ENCODE results near the gene IL10RB.
"Not testable (repeated sequence)": the region's sequence is repeated elsewhere in the genome, so short reads cannot be mapped to it uniquely, and the experiment has no call there.

Gene IL10RB

DNA sequence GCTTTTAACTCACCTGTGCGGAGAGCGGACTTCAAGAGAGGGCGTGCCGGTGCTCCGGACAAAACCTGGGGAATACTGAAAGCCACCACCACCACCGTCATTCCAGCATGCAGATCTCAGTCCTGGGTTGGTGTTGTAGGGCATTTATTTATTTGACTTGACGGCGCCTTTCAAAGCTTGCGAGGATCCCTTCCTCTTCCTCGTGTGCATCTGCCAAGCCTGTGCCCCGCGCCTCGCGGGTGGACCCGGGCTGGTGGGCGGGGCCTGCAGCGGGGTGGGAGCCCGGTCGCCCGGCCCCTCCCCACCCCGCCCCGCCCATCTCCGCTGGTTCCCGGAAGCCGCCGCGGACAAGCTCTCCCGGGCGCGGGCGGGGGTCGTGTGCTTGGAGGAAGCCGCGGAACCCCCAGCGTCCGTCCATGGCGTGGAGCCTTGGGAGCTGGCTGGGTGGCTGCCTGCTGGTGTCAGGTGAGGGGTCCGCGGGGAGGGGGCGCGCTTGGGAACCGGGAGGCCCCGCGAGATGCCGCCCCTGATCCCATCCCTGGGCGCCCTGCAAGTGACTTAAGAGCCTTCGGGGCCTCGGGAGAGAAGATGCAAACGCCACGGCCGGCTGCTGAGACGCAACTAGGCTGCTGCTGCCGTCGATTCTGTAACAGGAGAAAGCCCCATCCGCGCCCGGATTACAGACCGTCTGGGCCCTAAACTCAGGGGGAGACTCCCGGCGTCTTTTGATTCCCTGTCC is at the start of gene IL10RB:
TSS of gene IL10RB (plus strand) at position 318 of the 739 bp plus-strand sequence. CDS start at position 417, 99 bp downstream.
- Mint-ChIP-seq H3K27ac (peak within 1 kb of the TSS; percentile 96), H3K4me3 (peak within 1 kb of the TSS; percentile 95), H3K4me1 (ENCODE audit: low read depth) (peaks cover 59% of the 10 kb centered on the region), H3K36me3 (ENCODE audit: low read depth) (peaks cover 56% of the 10 kb centered on the region), H3K27me3 (no peaks in the 10 kb centered on the region), H3K9me3 (no peaks in the 10 kb centered on the region)

DNA sequence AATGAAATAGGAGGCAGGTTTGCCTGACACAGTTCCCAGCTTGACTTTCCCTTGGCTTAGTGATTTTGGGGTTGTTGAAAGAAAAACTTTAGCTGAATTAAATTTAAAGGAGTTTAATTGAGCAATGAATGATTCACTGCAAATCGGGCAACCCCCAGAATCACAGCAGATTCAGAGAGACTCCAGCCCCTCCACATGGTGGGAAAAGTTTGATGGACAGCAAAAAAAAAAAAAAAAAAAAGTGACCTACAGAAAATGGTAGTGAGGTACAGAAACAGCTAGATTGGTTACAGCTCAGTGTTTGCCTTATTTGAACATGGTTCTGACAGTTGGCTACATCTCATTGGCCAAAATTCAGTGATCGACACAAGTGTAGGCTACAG is 49.0 kb upstream of the IL10RB start:
- no peaks in the 10 kb centered on the region for H3K27me3 Mint-ChIP-seq
- peaks cover 24% of the 10 kb centered on the region for H3K9me3 Mint-ChIP-seq
- peaks cover 74% of the 10 kb centered on the region for H3K4me1 Mint-ChIP-seq (ENCODE audit: low read depth)
- H3K27ac Mint-ChIP-seq, result no peak overlapping the region
- H3K36me3 Mint-ChIP-seq (ENCODE audit: low read depth), result peaks cover 17% of the 10 kb centered on the region
- H3K4me3 Mint-ChIP-seq, result no peak overlapping the region

DNA sequence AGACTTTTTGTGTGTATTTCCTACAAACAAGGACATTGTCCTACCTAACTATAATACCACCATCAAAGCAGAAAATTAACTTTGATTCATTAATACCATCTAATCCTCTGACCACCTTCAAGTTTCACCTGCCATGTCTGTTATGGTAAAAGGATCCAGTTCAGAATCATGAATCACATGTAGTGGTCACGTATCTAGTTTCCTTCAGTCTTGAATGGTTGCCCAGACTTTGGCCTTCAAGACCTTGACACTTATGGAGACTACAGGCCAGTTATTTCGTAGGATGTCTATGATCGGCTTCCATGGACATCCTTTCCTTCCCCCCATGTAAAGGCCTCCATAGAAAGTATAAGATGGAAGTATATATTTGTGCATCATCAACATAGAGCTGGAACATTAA is 46.9 kb upstream of the IL10RB start:
- Mint-ChIP-seq H3K27ac (no peak overlapping the region), H3K9me3 (peaks cover 29% of the 10 kb centered on the region), H3K36me3 (ENCODE audit: low read depth) (peaks cover 17% of the 10 kb centered on the region), H3K27me3 (no peaks in the 10 kb centered on the region), H3K4me1 (ENCODE audit: low read depth) (peaks cover 53% of the 10 kb centered on the region), H3K4me3 (no peak overlapping the region)

DNA sequence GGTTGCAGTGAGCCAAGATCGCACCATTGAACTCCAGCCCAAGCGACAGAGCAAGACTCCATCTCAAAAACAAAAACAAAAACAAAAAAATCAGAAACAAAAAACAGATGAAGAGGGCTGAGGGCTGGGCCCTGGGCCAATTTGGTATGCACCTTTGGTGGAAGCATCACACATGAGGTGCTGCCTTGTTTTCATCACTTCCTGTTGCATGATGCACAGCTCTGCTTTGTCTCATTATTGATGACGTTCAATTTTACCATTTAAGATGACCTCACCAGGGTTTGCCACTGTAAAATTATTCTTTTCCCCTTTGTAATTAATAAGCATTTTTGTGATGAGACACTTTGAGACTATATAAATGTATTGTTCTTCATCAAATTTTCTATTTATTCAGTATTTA is 46.2 kb upstream of the IL10RB start:
- Mint-ChIP-seq H3K9me3 (peaks cover 29% of the 10 kb centered on the region), H3K36me3 (ENCODE audit: low read depth) (peaks cover 17% of the 10 kb centered on the region), H3K27ac (no peak overlapping the region), H3K4me3 (no peak overlapping the region), H3K27me3 (no peaks in the 10 kb centered on the region), H3K4me1 (ENCODE audit: low read depth) (peaks cover 46% of the 10 kb centered on the region)

DNA sequence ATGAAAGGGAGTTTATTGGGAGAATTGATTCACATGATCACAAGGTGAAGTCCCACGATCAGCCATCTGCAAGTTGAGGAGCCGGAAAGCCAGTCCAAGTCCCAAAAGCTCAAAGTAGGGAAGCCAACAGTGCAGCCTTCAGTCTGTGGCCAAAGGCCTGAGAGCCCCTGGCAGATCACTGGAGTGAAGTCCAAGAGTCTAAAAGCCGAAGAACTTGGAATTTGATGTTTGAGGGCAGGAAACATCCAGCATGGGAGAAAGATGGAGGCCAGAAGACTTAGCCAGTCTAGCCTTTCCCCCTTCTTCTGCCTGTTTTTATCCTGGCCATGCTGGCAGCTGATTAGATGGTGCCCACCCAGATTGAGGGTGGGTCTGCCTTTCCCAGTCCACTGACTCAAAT is 40.8 kb upstream of the IL10RB start:
- not testable (repeated sequence) for H3K27ac Mint-ChIP-seq, H3K4me3 Mint-ChIP-seq

DNA sequence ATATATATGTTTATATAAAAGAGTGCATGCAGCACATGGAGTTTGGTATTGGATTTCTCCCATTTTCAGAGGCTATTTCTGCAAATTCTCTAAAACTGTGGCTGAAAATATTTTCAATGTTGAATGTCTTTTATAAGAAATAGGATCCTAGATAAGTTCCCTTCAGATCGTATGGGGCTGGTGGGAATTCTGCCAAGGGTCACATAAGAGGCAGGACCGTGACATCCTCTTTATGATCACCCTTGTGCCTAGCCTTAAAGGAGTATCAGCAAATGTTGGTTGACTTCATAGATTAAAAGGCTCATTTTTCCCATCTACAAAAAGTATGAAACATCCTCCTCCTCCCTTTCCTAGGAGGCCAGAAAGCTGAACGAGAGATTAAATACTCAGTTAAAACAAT is 37.7 kb upstream of the IL10RB start:
- H3K27me3 Mint-ChIP-seq, result no peaks in the 10 kb centered on the region
- H3K4me3 Mint-ChIP-seq, result no peak overlapping the region
- H3K27ac Mint-ChIP-seq, result no peak overlapping the region
- H3K36me3 Mint-ChIP-seq (ENCODE audit: low read depth), result peaks cover 18% of the 10 kb centered on the region
- no peaks in the 10 kb centered on the region for H3K9me3 Mint-ChIP-seq
- H3K4me1 Mint-ChIP-seq (ENCODE audit: low read depth), result peaks cover 45% of the 10 kb centered on the region

More for the DNA sequence above, 40.8 kb upstream of the IL10RB start:
- Mint-ChIP-seq H3K4me1 (ENCODE audit: low read depth) (peaks cover 19% of the 10 kb centered on the region), H3K9me3 (peaks cover 12% of the 10 kb centered on the region)
- not testable (repeated sequence) for H3K36me3 Mint-ChIP-seq (ENCODE audit: low read depth); H3K27me3 Mint-ChIP-seq

DNA sequence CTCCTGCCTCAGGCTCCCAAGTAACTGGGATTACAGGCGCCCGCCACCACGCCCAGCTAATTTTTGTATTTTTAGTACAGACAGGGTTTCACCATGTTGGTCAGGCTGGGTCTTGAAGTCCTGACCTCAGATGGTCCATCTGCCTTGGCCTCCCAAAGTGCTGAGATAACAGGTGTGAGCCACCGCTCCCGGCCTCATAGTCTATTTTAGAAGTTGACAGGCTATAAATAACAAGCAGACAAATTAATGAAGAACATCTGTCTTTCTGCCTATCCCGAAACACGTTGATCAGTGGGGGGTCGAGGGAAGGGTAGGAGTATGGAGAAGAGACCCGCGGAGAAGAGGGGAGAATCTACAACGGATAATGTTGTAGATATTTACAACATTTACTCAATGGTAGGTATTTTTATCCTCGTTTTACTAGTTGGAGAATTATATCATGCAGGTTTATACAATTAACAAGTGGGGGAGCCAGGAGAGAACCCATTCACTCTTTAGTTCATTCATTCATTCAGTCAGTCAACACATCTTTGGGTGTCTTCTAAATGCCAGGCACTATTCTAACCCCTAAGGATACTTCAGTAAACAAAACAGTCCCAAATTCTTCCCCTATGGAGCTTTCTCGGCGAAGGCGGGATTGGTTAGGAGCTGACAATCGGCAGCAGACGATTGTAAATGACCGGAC is 36.9 kb upstream of the IL10RB start:
- Mint-ChIP-seq H3K36me3 (ENCODE audit: low read depth) (peaks cover 22% of the 10 kb centered on the region), H3K9me3 (no peaks in the 10 kb centered on the region), H3K4me3 (peak overlapping the region; percentile 89), H3K4me1 (ENCODE audit: low read depth) (peaks cover 53% of the 10 kb centered on the region), H3K27me3 (no peaks in the 10 kb centered on the region), H3K27ac (peak overlapping the region; percentile 74)

DNA sequence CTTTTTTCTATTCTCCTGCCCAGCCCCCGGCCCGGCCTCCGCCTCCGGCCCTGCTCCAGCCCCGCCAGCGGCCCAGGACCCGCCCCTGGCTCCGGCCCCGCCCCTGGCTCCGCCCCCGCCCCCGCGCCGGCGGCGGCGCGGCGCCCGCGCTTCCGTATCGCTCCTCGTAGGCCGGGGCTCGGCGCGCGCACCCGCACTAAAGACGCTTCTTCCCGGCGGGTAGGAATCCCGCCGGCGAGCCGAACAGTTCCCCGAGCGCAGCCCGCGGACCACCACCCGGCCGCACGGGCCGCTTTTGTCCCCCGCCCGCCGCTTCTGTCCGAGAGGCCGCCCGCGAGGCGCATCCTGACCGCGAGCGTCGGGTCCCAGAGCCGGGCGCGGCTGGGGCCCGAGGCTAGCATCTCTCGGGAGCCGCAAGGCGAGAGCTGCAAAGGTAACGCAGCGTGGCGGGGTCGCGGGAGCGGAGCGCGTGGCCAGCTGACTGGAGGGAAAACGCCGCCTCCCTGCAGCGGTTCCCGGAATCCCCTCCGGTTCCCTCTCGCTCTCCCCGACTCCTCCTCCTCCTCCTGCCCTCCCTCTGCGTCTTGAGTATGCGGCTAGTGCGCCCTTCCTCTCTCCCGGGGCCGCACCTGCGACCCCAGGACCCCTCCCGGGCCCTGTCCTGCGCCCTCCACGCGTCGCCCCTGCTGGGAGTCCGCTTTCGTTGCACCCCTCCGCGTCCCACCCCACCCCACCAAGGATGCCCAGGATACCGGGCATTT is 36.2 kb upstream of the IL10RB start, which contains the start of gene IFNAR2:
TSS of gene IFNAR2 (plus strand) at position 155 of the 761 bp plus-strand sequence. CDS start 11,985 bp downstream, outside the sequence.
- Mint-ChIP-seq H3K27me3 (no peaks in the 10 kb centered on the region), H3K9me3 (no peaks in the 10 kb centered on the region), H3K4me1 (ENCODE audit: low read depth) (peaks cover 60% of the 10 kb centered on the region), H3K4me3 (peak within 1 kb of the TSS; percentile 89), H3K27ac (peak within 1 kb of the TSS; percentile 90), H3K36me3 (ENCODE audit: low read depth) (peaks cover 29% of the 10 kb centered on the region)

DNA sequence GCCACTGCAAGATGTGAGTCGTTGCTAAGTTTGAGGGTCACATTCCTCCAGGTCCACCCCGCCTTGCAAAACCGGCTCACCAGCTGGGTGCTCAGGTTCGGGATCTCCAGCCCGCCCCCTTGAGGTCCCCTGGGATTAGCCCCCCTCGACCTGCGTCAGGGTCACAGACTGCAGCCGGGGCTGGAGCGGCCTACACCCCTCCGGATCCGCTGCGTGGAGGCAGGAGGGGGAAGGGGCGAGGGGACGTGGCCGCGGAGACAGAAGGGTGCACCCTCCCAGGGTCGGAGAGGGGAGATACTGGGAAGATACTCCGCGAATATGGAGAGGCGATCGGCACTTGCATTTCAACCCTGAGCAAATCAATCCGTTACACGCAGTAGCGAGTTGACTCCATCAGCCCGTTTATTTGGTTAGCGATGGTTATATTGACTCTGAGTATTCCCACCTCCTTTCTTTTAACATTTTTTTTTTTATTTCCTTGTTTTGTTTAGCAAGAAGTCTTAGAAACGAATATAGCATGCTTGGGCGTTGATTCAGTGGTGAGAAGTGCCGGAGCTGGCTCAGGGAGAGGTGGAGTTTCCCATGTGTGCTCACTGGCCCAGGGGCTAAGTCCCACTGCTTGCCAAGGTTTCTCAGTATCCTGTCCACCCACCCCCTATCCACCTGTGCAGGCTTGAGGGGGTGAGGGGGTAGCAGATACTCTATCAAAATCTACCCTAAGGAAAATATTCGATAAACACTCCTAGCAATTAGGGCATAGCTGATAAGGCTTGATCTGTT is 35.4 kb upstream of the IL10RB start:
- Mint-ChIP-seq H3K27ac (peak overlapping the region; percentile 90), H3K4me3 (peak overlapping the region; percentile 89), H3K9me3 (no peaks in the 10 kb centered on the region), H3K36me3 (ENCODE audit: low read depth) (peaks cover 31% of the 10 kb centered on the region), H3K4me1 (ENCODE audit: low read depth) (peaks cover 67% of the 10 kb centered on the region), H3K27me3 (no peaks in the 10 kb centered on the region)

DNA sequence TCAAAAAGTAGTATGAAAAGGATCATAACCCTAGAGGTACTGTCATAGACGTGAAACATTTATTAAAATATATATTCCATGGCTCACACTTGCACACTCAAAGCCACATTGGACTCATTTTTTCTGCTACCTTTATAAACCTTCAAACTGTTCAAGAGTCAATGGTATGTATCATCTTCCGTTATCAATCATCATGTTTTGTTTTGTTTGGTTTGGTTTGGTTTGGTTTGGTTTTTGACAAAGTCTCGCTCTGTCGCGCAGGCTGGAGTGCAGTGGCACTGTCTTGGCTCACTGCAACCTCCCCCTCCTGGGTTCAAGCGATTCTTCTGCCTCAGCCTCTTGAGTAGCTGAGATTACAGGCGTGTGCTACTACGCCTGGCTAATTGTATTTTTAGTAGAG is 34.6 kb upstream of the IL10RB start:
- H3K4me1 Mint-ChIP-seq (ENCODE audit: low read depth), result peaks cover 74% of the 10 kb centered on the region
- peak overlapping the region; percentile 90 for H3K27ac Mint-ChIP-seq
- H3K27me3 Mint-ChIP-seq, result no peaks in the 10 kb centered on the region
- H3K4me3 Mint-ChIP-seq, result peak overlapping the region; percentile 89
- peaks cover 33% of the 10 kb centered on the region for H3K36me3 Mint-ChIP-seq (ENCODE audit: low read depth)
- H3K9me3 Mint-ChIP-seq, result no peaks in the 10 kb centered on the region

DNA sequence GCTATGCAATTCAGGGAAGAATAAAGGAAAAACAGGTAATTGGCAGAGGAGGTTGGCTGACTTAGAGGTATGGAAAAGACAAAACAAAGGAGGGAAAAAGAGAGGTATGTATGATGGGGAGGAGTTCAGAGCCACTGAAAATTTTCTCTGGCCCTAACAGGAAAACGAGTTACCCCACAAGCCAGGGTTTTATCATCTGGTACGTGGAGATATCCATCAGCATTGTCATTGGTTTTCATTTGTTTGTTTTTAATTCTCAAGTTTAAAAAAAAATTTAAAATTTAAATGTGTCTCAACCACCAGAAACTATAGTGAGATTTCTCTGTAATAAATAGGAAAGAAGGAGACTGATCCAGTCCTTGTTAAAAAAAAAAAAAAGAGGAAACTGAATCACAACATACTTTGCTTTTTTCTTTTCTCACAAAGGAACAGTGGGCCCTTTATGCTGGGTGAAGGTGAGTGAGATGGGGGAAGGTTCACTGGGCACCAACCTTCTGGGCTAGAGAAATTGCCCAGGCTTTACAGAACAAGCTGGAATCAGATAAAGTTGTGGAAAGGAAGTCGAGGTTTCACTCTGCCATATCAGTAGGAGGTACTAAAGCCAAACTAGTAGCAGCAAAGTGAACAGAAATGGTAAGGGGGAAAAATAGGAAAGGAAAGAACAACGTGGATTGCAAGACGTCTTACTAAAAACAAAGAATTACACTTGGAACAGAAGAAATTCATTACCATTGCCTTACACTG is 33.7 kb upstream of the IL10RB start:
- Mint-ChIP-seq H3K4me1 (ENCODE audit: low read depth) (peaks cover 82% of the 10 kb centered on the region), H3K27ac (peak overlapping the region; percentile 90), H3K4me3 (peak overlapping the region; percentile 89), H3K36me3 (ENCODE audit: low read depth) (peaks cover 40% of the 10 kb centered on the region), H3K9me3 (no peaks in the 10 kb centered on the region), H3K27me3 (no peaks in the 10 kb centered on the region)

DNA sequence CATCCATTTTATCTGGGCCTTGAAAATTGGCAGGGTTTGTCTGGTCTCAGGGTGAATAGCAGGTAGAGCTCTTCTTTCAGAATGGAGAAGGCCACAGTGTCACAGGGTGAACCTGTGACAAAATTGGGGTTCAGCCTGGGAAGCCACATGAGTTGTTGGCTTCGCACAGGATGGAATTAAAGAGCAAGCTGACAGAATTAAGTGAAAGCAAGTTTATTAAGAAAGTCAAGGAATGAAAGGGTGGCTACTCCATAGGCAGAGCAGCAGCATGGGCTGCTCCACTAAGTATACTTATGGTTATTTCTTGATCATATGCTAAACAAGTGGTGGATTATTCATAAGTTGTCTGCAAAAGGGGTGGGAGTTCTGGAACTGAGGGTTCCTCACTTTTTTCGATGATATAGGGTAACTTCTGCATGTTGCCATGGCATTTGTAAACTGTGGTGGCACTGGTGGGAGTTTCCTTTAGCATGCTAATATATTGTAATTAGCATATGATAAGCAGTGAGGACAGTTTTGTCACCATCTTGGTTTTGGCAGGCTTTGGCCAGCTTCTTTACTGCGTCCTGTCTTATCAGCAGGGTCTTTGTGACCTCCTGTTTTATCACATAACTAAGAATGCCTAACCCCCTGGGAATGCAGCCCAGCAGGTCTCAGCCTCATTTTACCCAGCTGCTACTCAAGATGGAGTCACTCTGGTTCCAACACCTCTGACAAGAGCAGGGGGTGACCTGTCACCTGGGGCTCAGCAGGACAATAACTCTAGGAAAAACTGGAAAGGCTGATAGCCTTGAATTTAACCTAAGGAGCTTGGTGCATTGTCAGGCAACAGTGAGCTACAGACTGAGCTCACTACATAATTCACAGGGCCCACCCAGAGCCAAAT is 31.3 kb upstream of the IL10RB start:
- no peaks in the 10 kb centered on the region for H3K9me3 Mint-ChIP-seq
- peaks cover 42% of the 10 kb centered on the region for H3K36me3 Mint-ChIP-seq (ENCODE audit: low read depth)
- peaks cover 86% of the 10 kb centered on the region for H3K4me1 Mint-ChIP-seq (ENCODE audit: low read depth)
- H3K4me3 Mint-ChIP-seq, result peak overlapping the region; percentile 54
- H3K27ac Mint-ChIP-seq, result peak overlapping the region; percentile 89
- H3K27me3 Mint-ChIP-seq, result no peaks in the 10 kb centered on the region

DNA sequence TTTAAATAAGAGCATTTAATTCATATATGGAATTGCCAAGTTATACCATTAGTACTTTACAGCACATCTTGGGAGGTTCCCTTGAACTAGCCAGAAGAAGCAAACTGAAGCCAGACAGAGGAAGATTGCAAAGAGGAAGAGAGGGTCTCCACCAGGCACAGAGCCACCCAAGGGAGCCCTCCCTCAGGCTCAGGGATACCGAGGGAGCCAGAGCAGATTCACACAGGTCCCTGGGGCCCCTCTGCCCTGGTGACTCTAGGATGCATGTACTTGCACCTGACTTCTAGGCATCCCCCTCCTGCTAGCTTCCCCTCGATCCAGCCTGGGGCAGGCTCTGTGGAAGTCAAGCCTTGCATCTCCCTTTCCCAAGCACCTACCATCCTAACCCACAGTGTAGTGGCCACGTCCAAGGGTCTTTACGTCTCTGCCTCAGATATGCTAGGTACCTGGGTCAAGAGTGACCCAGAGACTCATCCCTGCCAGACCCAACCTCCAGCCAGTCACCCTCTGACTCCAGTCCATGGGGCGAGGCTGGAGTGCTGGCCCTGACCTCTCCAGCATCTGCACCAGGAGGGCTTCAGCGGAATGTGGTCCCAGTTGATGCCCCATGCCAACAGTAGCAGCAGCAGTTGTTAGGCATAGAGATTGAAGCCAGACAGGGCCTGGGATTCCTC is 30.0 kb upstream of the IL10RB start:
- H3K27me3 Mint-ChIP-seq, result no peaks in the 10 kb centered on the region
- peaks cover 46% of the 10 kb centered on the region for H3K36me3 Mint-ChIP-seq (ENCODE audit: low read depth)
- peak overlapping the region; percentile 69 for H3K27ac Mint-ChIP-seq
- H3K4me3 Mint-ChIP-seq, result no peak overlapping the region
- H3K9me3 Mint-ChIP-seq, result no peaks in the 10 kb centered on the region
- peaks cover 95% of the 10 kb centered on the region for H3K4me1 Mint-ChIP-seq (ENCODE audit: low read depth)
